ENCODE measurements around the gene DYNLT3.

DYNLT3 gene

DNA sequence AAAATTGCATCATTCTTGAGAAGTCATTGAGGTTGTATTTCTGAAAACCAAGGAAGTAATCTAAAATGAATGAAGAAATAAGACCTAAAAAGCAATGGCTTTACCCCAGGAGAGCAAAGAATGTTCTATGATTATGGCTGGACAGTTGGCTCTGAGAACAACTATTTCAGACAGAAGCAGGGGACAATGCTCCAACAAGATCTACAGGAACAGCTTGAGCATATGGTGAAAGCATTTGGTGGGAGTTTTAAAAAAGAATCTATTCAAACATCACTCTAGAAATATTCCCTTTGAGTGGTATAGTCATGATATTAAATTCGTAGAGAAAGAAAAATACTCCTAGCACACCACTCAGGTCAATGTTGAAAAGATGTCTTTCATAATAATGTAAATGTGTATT, 26.7 kb downstream of the DYNLT3 start:
- TF ChIP-seq, protein P1, sequence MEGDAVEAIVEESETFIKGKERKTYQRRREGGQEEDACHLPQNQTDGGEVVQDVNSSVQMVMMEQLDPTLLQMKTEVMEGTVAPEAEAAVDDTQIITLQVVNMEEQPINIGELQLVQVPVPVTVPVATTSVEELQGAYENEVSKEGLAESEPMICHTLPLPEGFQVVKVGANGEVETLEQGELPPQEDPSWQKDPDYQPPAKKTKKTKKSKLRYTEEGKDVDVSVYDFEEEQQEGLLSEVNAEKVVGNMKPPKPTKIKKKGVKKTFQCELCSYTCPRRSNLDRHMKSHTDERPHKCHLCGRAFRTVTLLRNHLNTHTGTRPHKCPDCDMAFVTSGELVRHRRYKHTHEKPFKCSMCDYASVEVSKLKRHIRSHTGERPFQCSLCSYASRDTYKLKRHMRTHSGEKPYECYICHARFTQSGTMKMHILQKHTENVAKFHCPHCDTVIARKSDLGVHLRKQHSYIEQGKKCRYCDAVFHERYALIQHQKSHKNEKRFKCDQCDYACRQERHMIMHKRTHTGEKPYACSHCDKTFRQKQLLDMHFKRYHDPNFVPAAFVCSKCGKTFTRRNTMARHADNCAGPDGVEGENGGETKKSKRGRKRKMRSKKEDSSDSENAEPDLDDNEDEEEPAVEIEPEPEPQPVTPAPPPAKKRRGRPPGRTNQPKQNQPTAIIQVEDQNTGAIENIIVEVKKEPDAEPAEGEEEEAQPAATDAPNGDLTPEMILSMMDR (IDR thresholded peaks at IDR 0.05) = no peak

DNA sequence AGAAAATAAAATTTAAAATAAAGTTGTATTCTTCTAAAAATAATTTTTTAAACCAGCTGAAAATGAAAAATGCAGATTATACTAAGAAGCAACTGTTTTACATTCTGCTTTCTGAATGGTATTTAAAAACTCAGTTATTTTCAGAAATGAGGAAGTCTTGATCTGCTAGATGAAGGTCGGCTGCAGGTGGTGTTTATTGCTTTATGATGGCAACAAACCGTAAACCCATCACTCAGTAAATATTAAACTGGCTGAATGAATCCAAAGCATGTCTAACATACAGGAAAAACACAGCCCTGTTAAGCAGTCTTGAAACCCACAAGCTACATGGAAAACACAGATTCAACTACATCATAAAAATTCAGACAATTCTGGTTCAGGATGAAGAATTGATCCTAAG, 29.3 kb downstream of the DYNLT3 start:
- TF ChIP-seq, protein P1 (IDR thresholded peaks at IDR 0.05) = no peak

DNA sequence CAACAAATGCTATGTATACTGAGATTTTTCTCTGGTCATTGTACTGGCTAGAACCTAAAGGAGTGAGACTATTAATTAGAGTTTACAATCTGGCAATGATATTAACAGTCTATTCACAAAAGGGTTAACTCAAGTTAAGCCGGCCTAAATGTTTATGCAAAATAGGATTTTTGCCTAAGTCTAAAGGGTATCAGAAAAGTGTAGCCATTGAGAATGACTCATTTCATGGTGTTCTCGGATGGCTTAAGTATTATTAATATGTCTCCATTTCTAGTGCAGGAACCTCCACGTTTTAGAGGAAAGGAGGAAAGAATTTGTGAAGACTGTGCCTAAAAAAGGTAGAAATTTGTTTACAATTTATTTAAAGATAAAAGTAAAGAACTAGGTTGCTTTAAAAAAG, 29.8 kb downstream of the DYNLT3 start:
- TF ChIP-seq, protein P1 (IDR thresholded peaks at IDR 0.05) = no peak

DNA sequence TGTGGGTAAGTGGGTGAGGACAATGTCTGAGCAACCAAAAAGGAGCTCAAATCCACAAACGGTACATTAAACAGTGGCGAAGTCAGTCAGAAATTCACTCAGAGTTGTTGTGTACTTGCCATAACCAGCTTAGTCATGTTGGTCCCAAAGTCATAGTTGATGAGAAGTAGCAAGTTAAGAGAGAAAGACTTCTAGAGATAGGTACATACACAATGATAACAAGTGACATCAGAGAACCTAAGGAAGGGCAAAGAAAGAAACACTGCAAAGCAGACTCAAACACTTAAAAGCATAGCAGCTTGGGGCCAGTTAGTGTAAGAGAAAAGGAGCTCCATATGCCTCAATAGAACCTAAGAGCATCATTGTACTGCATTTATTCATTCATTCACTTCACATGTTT, 30.2 kb downstream of the DYNLT3 start:
- TF ChIP-seq, protein P1 (IDR thresholded peaks at IDR 0.05) = no peak

DNA sequence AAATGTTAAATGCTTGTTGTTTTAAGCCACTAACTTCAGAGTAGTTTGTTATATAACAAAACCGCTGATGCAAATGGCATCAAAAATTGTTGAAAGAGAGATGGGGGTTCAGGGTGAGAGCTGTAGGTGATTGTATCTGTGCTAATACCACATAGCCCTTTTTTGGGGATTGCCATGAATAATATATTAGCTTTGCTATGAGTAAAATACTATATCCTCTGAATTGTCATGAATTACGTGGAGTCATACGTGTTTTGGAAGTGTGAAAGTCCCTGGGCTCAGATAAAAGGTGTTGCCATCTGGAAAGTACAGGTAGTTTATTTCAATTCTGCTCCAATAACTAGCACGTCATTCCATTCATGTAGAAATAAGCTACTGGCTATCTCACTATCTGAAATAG, 30.6 kb downstream of the DYNLT3 start:
- TF ChIP-seq, protein P1 (IDR thresholded peaks at IDR 0.05) = no peak

DNA sequence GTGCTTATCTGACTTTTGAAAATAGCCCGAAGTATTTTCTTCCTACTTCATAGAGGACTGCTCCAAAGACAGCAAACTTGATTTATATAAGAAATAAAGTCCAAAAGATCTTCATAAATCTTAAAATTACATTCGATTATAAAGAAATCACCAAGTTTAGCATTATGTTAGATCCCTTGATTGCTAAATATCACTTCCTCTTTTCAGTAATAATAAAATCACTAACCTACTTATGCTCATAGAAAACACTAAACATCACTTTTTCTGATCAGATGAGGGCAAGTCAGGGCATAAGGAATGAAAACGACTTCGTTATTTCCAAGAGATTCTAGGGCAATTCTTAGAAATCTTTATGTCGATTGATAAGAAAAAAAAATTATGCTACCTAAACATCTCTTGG, 32.0 kb downstream of the DYNLT3 start:
- TF ChIP-seq, protein P1 (IDR thresholded peaks at IDR 0.05) = no peak

DNA sequence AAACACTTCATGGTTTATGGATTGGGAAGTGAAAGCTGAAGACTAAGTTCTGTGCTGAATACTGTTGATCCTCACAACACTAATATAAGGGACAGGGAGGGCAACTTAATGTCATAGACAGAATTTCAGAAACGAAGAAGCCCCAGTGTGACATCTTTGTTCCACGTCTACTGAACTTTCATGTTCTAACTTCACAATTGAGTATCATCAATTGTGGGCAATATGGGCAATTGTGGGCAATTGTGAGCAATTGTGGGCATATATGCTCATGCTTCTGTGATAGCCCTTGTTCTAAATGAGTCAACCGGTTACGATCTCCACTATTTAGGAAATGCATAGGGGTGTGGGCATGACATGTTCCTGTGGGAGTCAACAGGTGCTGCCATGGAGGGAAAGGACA, 33.8 kb downstream of the DYNLT3 start:
- TF ChIP-seq, protein P1 (IDR thresholded peaks at IDR 0.05) = no peak

DNA sequence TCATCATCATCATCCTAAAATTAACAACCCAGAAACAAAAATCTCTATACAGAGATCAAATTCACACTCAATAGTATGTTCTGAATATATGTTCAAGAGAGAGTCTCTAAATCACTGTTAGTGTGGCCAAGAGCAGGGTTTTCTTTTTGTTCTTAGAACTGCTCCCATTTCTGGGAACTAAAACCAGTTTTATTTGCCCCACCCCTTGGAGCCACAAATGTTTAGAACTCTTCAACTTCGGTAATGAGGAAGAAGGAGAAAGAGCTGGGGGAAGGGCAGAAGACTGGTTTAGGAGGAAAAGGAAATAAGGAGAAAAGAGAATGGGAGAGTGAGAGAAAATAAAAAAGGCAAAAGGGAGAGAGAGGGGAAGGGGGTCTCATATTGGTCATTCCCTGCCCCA, 35.3 kb downstream of the DYNLT3 start:
- TF ChIP-seq, protein P1 (IDR thresholded peaks at IDR 0.05) = no peak

All from LNCAP (cell line).